ENCODE data around the gene DEK.
"Not testable (repeated sequence)": the region's sequence is repeated elsewhere in the genome, so short reads cannot be mapped to it uniquely, and the experiment has no call there.

DEK gene

DNA sequence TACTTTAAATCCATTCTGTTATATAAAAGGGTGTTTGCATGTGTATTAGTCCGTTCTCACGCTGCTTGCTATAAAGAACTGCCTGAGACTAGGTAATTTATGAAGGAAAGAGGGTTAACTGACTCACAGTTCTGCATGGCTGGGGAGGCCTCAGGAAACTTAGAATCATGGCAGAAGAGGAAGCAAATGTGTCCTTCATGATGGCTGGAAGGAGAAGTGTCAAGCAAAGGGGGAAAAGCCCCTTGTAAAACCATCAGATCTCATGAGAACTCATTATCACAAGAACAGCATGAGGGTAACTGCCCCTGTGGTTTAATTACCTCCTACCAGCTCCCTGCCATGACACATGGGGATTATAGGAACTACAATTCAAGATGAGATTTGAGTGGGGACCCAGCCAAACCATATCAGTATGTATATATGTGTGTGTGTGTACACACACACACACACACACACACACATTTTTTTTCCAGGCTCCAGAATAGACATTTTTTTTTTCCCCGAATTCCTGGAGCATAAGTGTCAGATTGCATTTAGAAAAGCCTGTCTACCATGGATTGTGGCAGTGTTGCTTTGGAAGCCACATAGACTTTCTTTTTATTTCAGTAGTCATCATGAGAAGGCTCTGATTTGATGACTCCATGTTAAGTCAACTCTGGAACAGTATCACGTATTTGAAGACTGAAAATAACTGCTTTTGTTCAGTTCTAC lies 77.6 kb downstream of the DEK start:
- Histone ChIP-seq H3K27me3 (ENCODE audit: control insufficient read depth in 1 of 2, insufficient read depth in 2 of 2, low read length in 2 of 2) (no peaks in the 10 kb centered on the region), H3K9me3 (ENCODE audit: low read length) (no peaks in the 10 kb centered on the region), H3K27ac (ENCODE audit: low read depth, low read length) (no peak overlapping the region), H3K4me3 (ENCODE audit: low read depth in 1 of 2, low read length in 2 of 2) (no peak overlapping the region), H3K4me1 (ENCODE audit: insufficient read depth, low read length) (peaks cover 3% of the 10 kb centered on the region), H3K9ac (ENCODE audit: low read length) (no peak overlapping the region), H3K36me3 (ENCODE audit: insufficient read depth, low read length) (peaks cover 8% of the 10 kb centered on the region)

DNA sequence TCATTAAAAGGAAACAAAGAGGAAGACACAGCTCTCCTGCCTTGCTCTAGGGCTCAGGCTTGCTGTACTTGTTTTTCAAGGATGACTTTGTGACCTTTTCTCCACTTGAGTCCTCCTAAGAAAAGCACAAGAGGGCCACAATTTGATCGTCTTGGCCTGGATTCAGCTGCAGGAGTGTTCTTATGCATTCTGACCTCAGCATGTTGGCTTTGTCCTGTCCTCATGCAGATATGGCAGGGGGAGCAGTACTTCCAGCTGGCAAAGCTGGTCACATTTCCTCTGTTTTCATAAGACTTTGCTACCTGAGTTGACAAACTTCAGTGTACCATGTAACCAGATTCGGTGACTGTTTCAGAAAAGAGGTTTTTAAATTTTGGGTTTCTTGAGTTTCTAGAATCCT lies 78.3 kb downstream of the DEK start:
- no peak overlapping the region for H3K27ac ChIP-seq (ENCODE audit: low read depth, low read length)
- H3K4me3 ChIP-seq (ENCODE audit: low read depth in 1 of 2, low read length in 2 of 2): no peak overlapping the region
- H3K4me1 ChIP-seq (ENCODE audit: insufficient read depth, low read length): peaks cover 3% of the 10 kb centered on the region
- no peaks in the 10 kb centered on the region for H3K9me3 ChIP-seq (ENCODE audit: low read length)
- H3K36me3 ChIP-seq (ENCODE audit: insufficient read depth, low read length): peaks cover 1% of the 10 kb centered on the region
- no peak overlapping the region for H3K9ac ChIP-seq (ENCODE audit: low read length)
- H3K27me3 ChIP-seq (ENCODE audit: control insufficient read depth in 1 of 2, insufficient read depth in 2 of 2, low read length in 2 of 2): no peaks in the 10 kb centered on the region

DNA sequence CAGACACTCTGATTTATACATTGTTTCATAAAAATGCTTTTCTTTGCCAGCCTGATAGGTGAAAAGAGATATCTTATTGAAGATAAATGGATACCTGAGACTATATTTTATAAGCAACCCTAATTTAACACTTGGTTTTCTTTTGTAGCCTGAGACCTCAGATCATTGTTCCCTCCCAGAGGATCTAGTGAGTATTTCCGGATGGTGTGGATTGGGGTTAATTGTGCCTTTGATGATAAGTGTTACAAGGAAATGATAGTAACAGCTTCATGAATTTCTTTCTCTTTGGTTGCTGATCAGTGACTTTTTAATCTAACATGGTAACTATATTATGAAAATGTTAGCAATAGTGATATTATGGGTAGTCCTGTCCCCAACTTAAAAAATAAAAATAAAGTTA lies 78.7 kb downstream of the DEK start:
- H3K36me3 ChIP-seq (ENCODE audit: insufficient read depth, low read length): no peaks in the 10 kb centered on the region
- H3K27ac ChIP-seq (ENCODE audit: low read depth, low read length): no peak overlapping the region

DNA sequence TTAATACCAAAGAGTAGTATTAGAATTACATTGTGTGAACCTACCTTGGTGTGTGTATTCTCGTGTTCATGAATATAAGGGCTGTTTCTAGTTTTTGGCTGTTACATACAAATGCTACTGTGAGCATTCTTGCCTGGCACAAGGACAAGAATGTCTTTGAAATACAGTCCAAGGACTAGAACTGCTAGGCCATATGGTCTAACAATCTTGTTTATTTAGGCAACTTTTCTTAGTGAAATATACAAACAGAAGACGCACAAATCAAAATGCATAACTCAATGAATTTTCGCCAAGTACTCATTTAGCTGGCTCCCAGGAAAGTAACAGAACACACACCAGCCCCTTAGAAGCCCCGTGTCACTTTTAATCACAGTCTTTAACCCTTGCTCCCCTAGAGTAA lies 80.6 kb downstream of the DEK start:
- no peaks in the 10 kb centered on the region for H3K9me3 ChIP-seq (ENCODE audit: low read length)
- H3K4me1 ChIP-seq (ENCODE audit: insufficient read depth, low read length): peaks cover 3% of the 10 kb centered on the region
- no peak overlapping the region for H3K27ac ChIP-seq (ENCODE audit: low read depth, low read length)
- H3K4me3 ChIP-seq (ENCODE audit: low read depth in 1 of 2, low read length in 2 of 2): no peak overlapping the region
- no peak overlapping the region for H3K9ac ChIP-seq (ENCODE audit: low read length)
- no peaks in the 10 kb centered on the region for H3K36me3 ChIP-seq (ENCODE audit: insufficient read depth, low read length)
- H3K27me3 ChIP-seq (ENCODE audit: control insufficient read depth in 1 of 2, insufficient read depth in 2 of 2, low read length in 2 of 2): no peaks in the 10 kb centered on the region

More for the DNA sequence above, 78.7 kb downstream of the DEK start:
- Histone ChIP-seq H3K27me3 (ENCODE audit: control insufficient read depth in 1 of 2, insufficient read depth in 2 of 2, low read length in 2 of 2) (no peaks in the 10 kb centered on the region), H3K4me3 (ENCODE audit: low read depth in 1 of 2, low read length in 2 of 2) (no peak overlapping the region), H3K4me1 (ENCODE audit: insufficient read depth, low read length) (peaks cover 3% of the 10 kb centered on the region), H3K9ac (ENCODE audit: low read length) (no peak overlapping the region), H3K9me3 (ENCODE audit: low read length) (no peaks in the 10 kb centered on the region)

DNA sequence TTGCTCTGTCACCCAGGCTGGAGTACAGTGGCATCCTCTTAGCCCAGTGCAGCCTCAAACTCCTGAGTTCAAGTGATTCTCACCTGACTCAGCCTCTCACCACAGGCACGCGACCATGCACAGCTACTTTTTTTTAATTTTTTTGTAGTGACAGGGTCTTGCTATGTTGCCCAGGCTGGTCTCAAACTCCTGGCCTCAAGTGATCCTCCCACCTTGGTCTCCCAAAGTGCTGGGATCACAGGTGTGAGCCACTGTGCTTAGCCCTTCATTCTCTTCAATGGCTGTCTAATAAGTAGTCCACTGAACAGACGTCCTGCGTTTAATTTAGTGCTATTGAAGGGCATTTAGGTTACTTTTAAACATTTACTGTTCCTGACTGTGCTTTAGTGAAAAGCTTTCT lies 81.8 kb downstream of the DEK start:
- H3K9me3 ChIP-seq (ENCODE audit: low read length): no peaks in the 10 kb centered on the region
- no peak overlapping the region for H3K4me3 ChIP-seq (ENCODE audit: low read depth in 1 of 2, low read length in 2 of 2)
- H3K27me3 ChIP-seq (ENCODE audit: control insufficient read depth in 1 of 2, insufficient read depth in 2 of 2, low read length in 2 of 2): no peaks in the 10 kb centered on the region
- no peaks in the 10 kb centered on the region for H3K36me3 ChIP-seq (ENCODE audit: insufficient read depth, low read length)
- H3K27ac ChIP-seq (ENCODE audit: low read depth, low read length): no peak overlapping the region
- H3K4me1 ChIP-seq (ENCODE audit: insufficient read depth, low read length): peaks cover 3% of the 10 kb centered on the region
- no peak overlapping the region for H3K9ac ChIP-seq (ENCODE audit: low read length)

DNA sequence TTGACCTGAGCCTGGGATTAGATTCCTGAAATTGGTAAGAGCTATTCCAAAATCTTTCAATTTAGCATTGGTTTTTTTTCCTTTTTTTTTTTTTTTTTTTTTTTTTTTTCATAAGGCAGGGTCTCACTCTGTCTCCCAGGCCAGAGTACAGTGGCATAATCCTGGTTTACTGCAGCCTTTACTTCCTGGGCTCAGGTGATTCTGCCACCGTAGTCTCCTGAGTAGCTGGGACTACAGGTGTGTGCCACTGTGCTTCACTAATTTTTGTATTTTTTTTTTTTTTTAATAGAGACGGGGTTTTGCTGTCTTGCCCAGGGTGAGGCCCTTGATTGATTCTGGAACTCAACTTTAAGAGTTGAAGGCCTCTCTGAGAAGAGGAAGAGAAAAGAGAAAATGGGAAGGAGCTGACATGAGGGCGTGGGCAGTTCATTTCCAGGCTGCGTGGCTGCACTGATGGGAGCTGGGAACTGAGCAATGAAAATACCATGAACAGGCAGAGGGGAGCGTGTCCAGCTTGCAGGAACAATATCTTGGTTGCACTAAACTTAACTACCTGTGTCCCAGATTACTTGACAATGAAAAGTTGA lies 84.5 kb downstream of the DEK start:
- Histone ChIP-seq H3K4me1 (ENCODE audit: insufficient read depth, low read length) (peaks cover 3% of the 10 kb centered on the region), H3K36me3 (ENCODE audit: insufficient read depth, low read length) (no peaks in the 10 kb centered on the region), H3K9ac (ENCODE audit: low read length) (no peak overlapping the region), H3K27ac (ENCODE audit: low read depth, low read length) (no peak overlapping the region), H3K27me3 (ENCODE audit: control insufficient read depth in 1 of 2, insufficient read depth in 2 of 2, low read length in 2 of 2) (no peaks in the 10 kb centered on the region), H3K9me3 (ENCODE audit: low read length) (no peaks in the 10 kb centered on the region), H3K4me3 (ENCODE audit: low read depth in 1 of 2, low read length in 2 of 2) (no peak overlapping the region)

DNA sequence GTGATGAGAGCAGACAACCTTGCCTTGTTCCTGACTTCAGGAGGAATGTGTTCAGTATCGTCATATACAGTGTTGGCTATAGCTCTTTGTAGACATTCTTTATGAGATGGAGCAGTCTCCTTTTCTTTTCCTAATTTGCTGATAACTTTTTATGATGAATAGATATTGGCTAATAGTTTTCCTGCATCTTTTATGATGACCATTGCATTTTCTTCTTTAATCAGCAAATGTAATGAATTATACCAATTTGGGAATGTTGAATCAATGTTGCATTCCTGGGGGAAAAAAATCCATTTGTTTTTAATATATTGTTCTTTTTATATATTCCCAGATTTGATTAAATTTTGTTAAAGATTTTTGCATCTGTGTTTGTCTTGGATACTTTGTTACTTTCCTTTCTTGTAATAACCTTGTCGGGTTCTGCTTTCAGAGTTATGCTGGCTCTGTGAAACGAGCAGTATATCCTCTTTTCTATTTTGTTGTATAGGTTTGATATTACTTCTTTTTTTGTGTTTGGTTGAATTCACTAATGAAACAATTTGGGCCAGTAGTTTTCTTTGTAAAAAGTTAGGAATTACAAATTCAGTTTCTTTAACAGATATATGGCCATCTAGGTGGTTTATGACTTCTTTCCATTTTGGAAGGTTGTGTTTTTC lies 85.2 kb downstream of the DEK start:
- no peaks in the 10 kb centered on the region for H3K36me3 ChIP-seq (ENCODE audit: insufficient read depth, low read length)
- no peak overlapping the region for H3K27ac ChIP-seq (ENCODE audit: low read depth, low read length)

DNA sequence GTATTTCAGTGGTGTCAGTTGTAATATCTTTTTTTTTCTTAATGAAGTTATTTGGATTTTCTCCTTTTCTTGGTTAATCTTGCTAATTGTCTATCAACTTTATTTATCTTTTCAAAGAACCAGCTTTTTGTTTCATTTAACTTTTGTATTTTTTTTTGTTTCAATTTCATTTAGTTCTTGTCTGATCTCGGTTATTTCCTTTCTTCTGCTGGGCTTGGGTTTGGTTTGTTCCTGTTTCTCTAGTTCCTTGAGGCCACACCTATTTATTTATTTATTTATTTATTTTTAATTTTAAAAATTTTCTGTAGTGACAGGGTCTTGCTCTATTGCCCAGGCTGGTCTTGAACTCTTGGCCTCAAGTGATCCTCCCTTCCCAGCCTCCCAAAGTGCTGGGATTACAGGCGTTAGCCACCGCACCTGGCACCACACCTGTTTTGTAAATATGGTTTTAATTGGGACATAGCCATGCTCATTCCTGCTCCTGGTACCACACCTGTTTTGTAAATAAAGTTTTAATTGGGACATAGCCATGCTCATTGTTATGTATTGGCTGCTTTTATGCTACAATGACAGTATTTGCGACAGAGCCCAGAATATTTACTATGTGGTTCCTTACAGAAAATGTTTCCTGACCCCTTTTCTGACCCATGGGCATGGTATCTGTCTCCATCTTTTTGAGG lies 86.9 kb downstream of the DEK start:
- Histone ChIP-seq H3K36me3 (ENCODE audit: insufficient read depth, low read length) (no peaks in the 10 kb centered on the region), H3K4me3 (ENCODE audit: low read depth in 1 of 2, low read length in 2 of 2) (no peak overlapping the region), H3K4me1 (ENCODE audit: insufficient read depth, low read length) (no peaks in the 10 kb centered on the region), H3K9me3 (ENCODE audit: low read length) (no peaks in the 10 kb centered on the region), H3K27ac (ENCODE audit: low read depth, low read length) (no peak overlapping the region), H3K9ac (ENCODE audit: low read length) (no peak overlapping the region), H3K27me3 (ENCODE audit: control insufficient read depth in 1 of 2, insufficient read depth in 2 of 2, low read length in 2 of 2) (no peaks in the 10 kb centered on the region)

More for the DNA sequence above, 85.2 kb downstream of the DEK start:
- Histone ChIP-seq H3K27me3 (ENCODE audit: control insufficient read depth in 1 of 2, insufficient read depth in 2 of 2, low read length in 2 of 2) (no peaks in the 10 kb centered on the region), H3K4me3 (ENCODE audit: low read depth in 1 of 2, low read length in 2 of 2) (no peak overlapping the region), H3K9me3 (ENCODE audit: low read length) (no peaks in the 10 kb centered on the region), H3K4me1 (ENCODE audit: insufficient read depth, low read length) (peaks cover 3% of the 10 kb centered on the region), H3K9ac (ENCODE audit: low read length) (no peak overlapping the region)

DNA sequence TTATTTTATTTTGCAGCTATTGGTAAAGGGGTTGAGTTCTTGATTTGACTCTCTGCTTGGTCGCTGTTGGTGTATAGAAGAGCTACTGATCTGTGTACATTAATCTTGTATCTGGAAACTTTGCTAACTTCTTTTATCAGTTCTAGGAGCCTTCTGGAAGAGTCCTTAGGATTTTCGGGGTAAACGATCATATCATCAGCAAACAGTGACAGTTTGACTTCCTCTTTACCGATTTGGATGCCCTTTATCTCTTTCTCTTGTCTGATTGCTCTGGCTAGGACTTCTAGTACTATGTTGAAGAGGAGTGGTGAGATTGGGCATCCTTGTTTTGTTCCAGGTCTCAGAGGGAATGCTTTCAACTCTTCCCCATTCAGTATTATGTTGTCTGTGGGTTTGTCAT lies 88.1 kb downstream of the DEK start:
- H3K27me3 ChIP-seq (ENCODE audit: control insufficient read depth in 1 of 2, insufficient read depth in 2 of 2, low read length in 2 of 2); H3K9me3 ChIP-seq (ENCODE audit: low read length); H3K36me3 ChIP-seq (ENCODE audit: insufficient read depth, low read length); H3K4me1 ChIP-seq (ENCODE audit: insufficient read depth, low read length); H3K27ac ChIP-seq (ENCODE audit: low read depth, low read length); H3K9ac ChIP-seq (ENCODE audit: low read length); H3K4me3 ChIP-seq (ENCODE audit: low read depth in 1 of 2, low read length in 2 of 2): not testable (repeated sequence)

Measured in muscle layer of colon (tissue), 2 donors.